ENCODE results near the gene KLHL7. TPM values are rescaled to one million over a fixed set of nuclear protein-coding genes. Genes with fewer than 3 reads are reported as not detected.

Gene KLHL7
- total RNA-seq, 3 donors from 2014 or later = 15.6 to 25.5 (median 21.3) TPM

- Histone ChIP-seq H3K4me3 (no peak overlapping the region), H3K36me3 (ENCODE audit: low read depth) (no peaks in the 10 kb centered on the region), H3K4me1 (ENCODE audit: low read depth) (no peaks in the 10 kb centered on the region), H3K9me3 (no peaks in the 10 kb centered on the region)
- DNase-seq = no peak
- no peak for ATAC-seq
- intact Hi-C loops (cut with DNase I, micrococcal nuclease) = no loop called here
- TF ChIP-seq, protein P1, sequence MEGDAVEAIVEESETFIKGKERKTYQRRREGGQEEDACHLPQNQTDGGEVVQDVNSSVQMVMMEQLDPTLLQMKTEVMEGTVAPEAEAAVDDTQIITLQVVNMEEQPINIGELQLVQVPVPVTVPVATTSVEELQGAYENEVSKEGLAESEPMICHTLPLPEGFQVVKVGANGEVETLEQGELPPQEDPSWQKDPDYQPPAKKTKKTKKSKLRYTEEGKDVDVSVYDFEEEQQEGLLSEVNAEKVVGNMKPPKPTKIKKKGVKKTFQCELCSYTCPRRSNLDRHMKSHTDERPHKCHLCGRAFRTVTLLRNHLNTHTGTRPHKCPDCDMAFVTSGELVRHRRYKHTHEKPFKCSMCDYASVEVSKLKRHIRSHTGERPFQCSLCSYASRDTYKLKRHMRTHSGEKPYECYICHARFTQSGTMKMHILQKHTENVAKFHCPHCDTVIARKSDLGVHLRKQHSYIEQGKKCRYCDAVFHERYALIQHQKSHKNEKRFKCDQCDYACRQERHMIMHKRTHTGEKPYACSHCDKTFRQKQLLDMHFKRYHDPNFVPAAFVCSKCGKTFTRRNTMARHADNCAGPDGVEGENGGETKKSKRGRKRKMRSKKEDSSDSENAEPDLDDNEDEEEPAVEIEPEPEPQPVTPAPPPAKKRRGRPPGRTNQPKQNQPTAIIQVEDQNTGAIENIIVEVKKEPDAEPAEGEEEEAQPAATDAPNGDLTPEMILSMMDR (IDR thresholded peaks at IDR 0.05) = no peak
Measured at GRCh38 chr7:23067271-23067670, 38.3 kb upstream of the KLHL7 start.

DNA sequence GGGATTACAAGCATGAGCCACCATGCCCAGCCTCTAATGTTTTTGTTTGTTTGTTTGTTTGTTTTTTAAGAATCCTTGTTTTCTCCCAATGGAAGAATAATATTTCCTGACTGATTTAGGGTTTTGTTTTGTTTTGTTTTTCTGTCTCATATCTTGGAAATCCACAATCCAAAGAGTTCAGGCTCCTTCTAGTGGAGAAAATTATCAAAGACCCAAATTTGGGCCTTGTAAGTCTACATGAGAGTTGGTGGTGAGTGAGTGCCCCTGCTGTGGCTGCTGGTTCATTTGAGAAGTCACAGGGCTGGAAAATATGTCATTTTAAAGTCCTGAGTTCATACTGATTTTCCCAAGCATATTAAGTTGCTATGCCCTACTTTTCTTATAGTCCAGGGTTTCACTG lies 33.5 kb upstream of the KLHL7 start:
- Histone ChIP-seq H3K4me1 (ENCODE audit: low read depth) (peaks cover 7% of the 10 kb centered on the region), H3K4me3 (no peak overlapping the region), H3K9me3 (no peaks in the 10 kb centered on the region), H3K36me3 (ENCODE audit: low read depth) (no peaks in the 10 kb centered on the region)
- TF ChIP-seq, protein P1 (IDR thresholded peaks at IDR 0.05) = no peak
- ATAC-seq (no peak), DNase-seq (no peak)
- intact Hi-C loops (cut with DNase I, micrococcal nuclease) = no loop called here

- intact Hi-C loops (cut with DNase I, micrococcal nuclease) = no loop called here
- no peaks in the 10 kb centered on the region for H3K9me3 ChIP-seq
- no peak for ATAC-seq
- TF ChIP-seq, protein P1 (IDR thresholded peaks at IDR 0.05) = no peak
- H3K36me3 ChIP-seq (ENCODE audit: low read depth) = no peaks in the 10 kb centered on the region
- H3K4me1 ChIP-seq (ENCODE audit: low read depth) = peaks cover 7% of the 10 kb centered on the region
- no peak for DNase-seq
- H3K4me3 ChIP-seq = no peak overlapping the region
Measured at GRCh38 chr7:23072922-23073321, 32.7 kb upstream of the KLHL7 start.

DNA sequence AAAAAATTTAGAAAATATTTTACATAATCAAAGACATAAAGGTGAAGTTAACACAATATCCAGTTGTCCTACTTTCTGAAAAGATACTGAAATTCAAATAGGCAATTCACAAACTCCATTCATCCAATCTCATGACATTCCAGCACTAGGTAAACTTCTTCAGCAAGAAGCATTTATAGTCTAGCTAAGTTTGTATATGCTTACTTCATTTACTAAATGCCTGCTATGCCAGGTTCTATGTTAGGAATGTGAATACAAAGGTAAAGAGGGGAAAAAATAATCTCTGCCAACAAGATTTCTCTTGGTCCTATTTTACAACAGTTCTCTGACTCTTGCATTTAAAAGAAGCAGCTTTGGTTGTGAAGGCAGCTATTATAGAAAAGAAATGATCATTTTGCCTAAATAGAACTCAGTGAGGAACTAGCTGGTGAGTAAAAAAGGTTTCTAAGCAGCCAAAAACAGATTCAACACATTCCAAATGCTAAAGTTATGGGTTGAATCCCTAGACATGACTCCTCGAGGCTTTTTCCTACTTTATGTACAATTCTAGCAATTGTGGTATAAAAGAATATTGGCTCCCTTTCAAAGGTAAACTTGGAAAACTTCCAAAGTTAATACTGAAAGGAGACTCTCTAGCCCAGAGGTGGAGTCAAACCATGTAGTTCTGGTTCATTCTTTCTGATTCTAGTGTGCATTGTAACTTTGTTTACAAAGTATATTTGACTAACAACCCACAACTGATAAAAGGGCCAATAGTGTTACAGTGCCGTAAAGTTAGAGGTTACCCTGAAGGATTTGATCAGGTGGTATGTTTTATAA lies 30.9 kb upstream of the KLHL7 start:
- intact Hi-C loops (cut with DNase I, micrococcal nuclease) = no loop called here
- peak in 1 of 3 donors; percentile 4 for DNase-seq
- Histone ChIP-seq H3K4me1 (ENCODE audit: low read depth) (peaks cover 7% of the 10 kb centered on the region), H3K4me3 (no peak overlapping the region), H3K36me3 (ENCODE audit: low read depth) (no peaks in the 10 kb centered on the region), H3K9me3 (no peaks in the 10 kb centered on the region)
- TF ChIP-seq, protein P1 (IDR thresholded peaks at IDR 0.05) = no peak
- ATAC-seq = peak; percentile 96

GRCh38 chr7:23075571-23075970 lies 30.0 kb upstream of the KLHL7 start:
- H3K9me3 ChIP-seq = no peaks in the 10 kb centered on the region
- peaks cover 7% of the 10 kb centered on the region for H3K4me1 ChIP-seq (ENCODE audit: low read depth)
- no peak overlapping the region for H3K4me3 ChIP-seq
- TF ChIP-seq, protein P1 (IDR thresholded peaks at IDR 0.05) = no peak
- intact Hi-C loops (cut with DNase I, micrococcal nuclease) = no loop called here
- no peak for ATAC-seq
- no peak for DNase-seq
- H3K36me3 ChIP-seq (ENCODE audit: low read depth) = no peaks in the 10 kb centered on the region

Measured in mucosa of descending colon (tissue), 3 donors.